ENCODE measurements around the gene SLBP. TPM values are rescaled to one million over a fixed set of nuclear protein-coding genes. Genes with fewer than 3 reads are reported as not detected.

The SLBP gene
- total RNA-seq, 2 experiments from 2014 or later, result 115 to 117 TPM

DNA sequence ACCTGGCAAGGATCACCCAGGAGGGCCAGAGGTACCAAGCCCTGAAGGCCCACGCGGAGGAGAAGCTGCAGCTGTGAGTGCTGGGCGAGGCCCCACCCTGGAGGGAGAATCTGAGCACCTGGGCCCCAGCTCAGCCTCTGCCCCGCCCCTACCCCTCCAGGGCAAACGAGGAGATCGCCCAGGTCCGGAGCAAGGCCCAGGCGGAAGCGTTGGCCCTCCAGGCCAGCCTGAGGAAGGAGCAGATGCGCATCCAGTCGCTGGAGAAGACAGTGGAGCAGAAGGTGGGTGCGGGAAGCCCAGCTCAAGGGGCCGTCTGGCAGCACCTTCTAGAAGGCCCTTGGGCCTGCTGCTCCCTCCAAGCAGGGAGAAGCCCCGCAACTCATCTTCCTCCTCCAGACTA is 32.4 kb upstream of the SLBP start:
- H3K4me1 Mint-ChIP-seq (ENCODE audit: low read depth), result no peaks in the 10 kb centered on the region
- DNase-seq (no peak), ATAC-seq (no peak)
- no peak overlapping the region for H3K27ac Mint-ChIP-seq
- no peak overlapping the region for H3K4me3 Mint-ChIP-seq
- peaks cover 27% of the 10 kb centered on the region for H3K36me3 Mint-ChIP-seq (ENCODE audit: low read depth)
- TF ChIP-seq, protein P1, sequence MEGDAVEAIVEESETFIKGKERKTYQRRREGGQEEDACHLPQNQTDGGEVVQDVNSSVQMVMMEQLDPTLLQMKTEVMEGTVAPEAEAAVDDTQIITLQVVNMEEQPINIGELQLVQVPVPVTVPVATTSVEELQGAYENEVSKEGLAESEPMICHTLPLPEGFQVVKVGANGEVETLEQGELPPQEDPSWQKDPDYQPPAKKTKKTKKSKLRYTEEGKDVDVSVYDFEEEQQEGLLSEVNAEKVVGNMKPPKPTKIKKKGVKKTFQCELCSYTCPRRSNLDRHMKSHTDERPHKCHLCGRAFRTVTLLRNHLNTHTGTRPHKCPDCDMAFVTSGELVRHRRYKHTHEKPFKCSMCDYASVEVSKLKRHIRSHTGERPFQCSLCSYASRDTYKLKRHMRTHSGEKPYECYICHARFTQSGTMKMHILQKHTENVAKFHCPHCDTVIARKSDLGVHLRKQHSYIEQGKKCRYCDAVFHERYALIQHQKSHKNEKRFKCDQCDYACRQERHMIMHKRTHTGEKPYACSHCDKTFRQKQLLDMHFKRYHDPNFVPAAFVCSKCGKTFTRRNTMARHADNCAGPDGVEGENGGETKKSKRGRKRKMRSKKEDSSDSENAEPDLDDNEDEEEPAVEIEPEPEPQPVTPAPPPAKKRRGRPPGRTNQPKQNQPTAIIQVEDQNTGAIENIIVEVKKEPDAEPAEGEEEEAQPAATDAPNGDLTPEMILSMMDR (IDR thresholded peaks at IDR 0.05), result no peak
- CTCF ChIA-PET, result interaction anchor here (1.1 to 7.6 kb wide), 9 partner anchors 10 to 166 kb away, joined by 3 to 139 read pairs (median 5); no protein-coding TSS in a partner anchor
- no peaks in the 10 kb centered on the region for H3K9me3 Mint-ChIP-seq
- POLR2A ChIA-PET, result interaction anchor here (0.6 to 2.3 kb wide), 6 partner anchors 10 to 66 kb away, joined by 3 to 9 read pairs (median 4); no protein-coding TSS in a partner anchor
- intact Hi-C loops (cut with micrococcal nuclease), result no loop called here
- H3K27me3 Mint-ChIP-seq, result no peaks in the 10 kb centered on the region

- TF ChIP-seq, protein P1 (IDR thresholded peaks at IDR 0.05), result no peak
- DNase-seq (no peak), ATAC-seq (no peak)
- no peaks in the 10 kb centered on the region for H3K4me1 Mint-ChIP-seq (ENCODE audit: low read depth)
- POLR2A ChIA-PET, result interaction anchor here (0.9 to 2.3 kb wide), 7 partner anchors 9 to 66 kb away, joined by 3 to 9 read pairs (median 4); no protein-coding TSS in a partner anchor
- H3K36me3 Mint-ChIP-seq (ENCODE audit: low read depth), result peaks cover 30% of the 10 kb centered on the region
- no peak overlapping the region for H3K4me3 Mint-ChIP-seq
- intact Hi-C loops (cut with micrococcal nuclease), result no loop called here
- H3K27me3 Mint-ChIP-seq, result no peaks in the 10 kb centered on the region
- CTCF ChIA-PET, result interaction anchor here (0.6 to 7.6 kb wide), 5 partner anchors 21 to 166 kb away, joined by 3 to 139 read pairs (median 4); no protein-coding TSS in a partner anchor
- no peaks in the 10 kb centered on the region for H3K9me3 Mint-ChIP-seq
- no peak overlapping the region for H3K27ac Mint-ChIP-seq
Observed at GRCh38 chr4:1743975-1744374, 31.9 kb upstream of the SLBP start.

DNA sequence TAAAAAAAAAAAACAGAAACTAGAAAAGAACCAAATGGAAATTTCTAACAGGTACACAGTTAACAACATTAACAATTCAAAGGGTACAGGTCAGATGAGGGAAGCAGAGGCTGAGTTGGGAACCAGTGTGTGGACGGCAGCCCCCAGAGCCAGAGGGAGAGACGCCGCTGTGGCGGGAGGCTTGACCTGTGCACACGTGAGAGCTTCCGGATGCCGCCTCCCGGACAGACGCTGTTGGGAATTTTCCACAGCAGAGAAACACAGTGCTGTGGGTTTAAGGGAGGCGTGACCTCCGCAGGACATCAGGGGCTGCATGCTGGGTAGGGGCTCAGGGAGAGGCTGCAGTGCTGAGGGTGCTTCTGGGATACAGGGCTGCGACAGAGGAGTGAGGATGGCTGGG is 31.4 kb upstream of the SLBP start:
- TF ChIP-seq, protein P1 (IDR thresholded peaks at IDR 0.05), result no peak
- Mint-ChIP-seq H3K4me3 (no peak overlapping the region), H3K9me3 (peaks cover 2% of the 10 kb centered on the region), H3K4me1 (ENCODE audit: low read depth) (no peaks in the 10 kb centered on the region), H3K27me3 (no peaks in the 10 kb centered on the region), H3K36me3 (ENCODE audit: low read depth) (peaks cover 34% of the 10 kb centered on the region), H3K27ac (no peak overlapping the region)
- ATAC-seq (no peak), DNase-seq (no peak)
- POLR2A ChIA-PET, result interaction anchor here (0.9 to 2.3 kb wide), 5 partner anchors 9 to 67 kb away, joined by 3 to 9 read pairs (median 3); no protein-coding TSS in a partner anchor
- intact Hi-C loops (cut with micrococcal nuclease), result no loop called here
- CTCF ChIA-PET, result interaction anchor here (0.6 to 7.6 kb wide), 2 partner anchors 60 to 65 kb away, joined by 4 to 139 read pairs; no protein-coding TSS in a partner anchor

GRCh38 chr4:1741208-1741607 is 29.1 kb upstream of the SLBP start:
- POLR2A ChIA-PET, result interaction anchor here (1.3 to 2.1 kb wide), 3 partner anchors 10 to 70 kb away, joined by 3 to 6 read pairs (median 4); no protein-coding TSS in a partner anchor
- Mint-ChIP-seq H3K4me3 (no peak overlapping the region), H3K9me3 (peaks cover 9% of the 10 kb centered on the region), H3K27ac (no peak overlapping the region), H3K36me3 (ENCODE audit: low read depth) (peaks cover 57% of the 10 kb centered on the region), H3K4me1 (ENCODE audit: low read depth) (no peaks in the 10 kb centered on the region), H3K27me3 (no peaks in the 10 kb centered on the region)
- no peak for ATAC-seq
- no peak for DNase-seq
- CTCF ChIA-PET, result interaction anchor here (1.4 to 3.0 kb wide), 2 partner anchors 48 to 69 kb away, joined by 3 to 13 read pairs; no protein-coding TSS in a partner anchor
- TF ChIP-seq, protein P1 (IDR thresholded peaks at IDR 0.05), result no peak
- intact Hi-C loops (cut with micrococcal nuclease), result no loop called here

GRCh38 chr4:1740021-1740545 is 28.0 kb upstream of the SLBP start:
- no peaks in the 10 kb centered on the region for H3K27me3 Mint-ChIP-seq
- H3K36me3 Mint-ChIP-seq (ENCODE audit: low read depth), result peaks cover 67% of the 10 kb centered on the region
- H3K27ac Mint-ChIP-seq, result no peak overlapping the region
- intact Hi-C loops (cut with micrococcal nuclease), result no loop called here
- POLR2A ChIA-PET, result interaction anchor here (0.6 to 2.1 kb wide), 8 partner anchors 9 to 68 kb away, joined by 3 to 9 read pairs (median 3); partner anchors contain the start of gene FGFR3
- H3K4me1 Mint-ChIP-seq (ENCODE audit: low read depth), result no peaks in the 10 kb centered on the region
- H3K4me3 Mint-ChIP-seq, result no peak overlapping the region
- DNase-seq (no peak), ATAC-seq (no peak)
- TF ChIP-seq, protein P1 (IDR thresholded peaks at IDR 0.05), result no peak
- H3K9me3 Mint-ChIP-seq, result peaks cover 9% of the 10 kb centered on the region
- CTCF ChIA-PET, result interaction anchor here (1.4 to 3.0 kb wide), 4 partner anchors 8 to 70 kb away, joined by 3 to 13 read pairs (median 6); no protein-coding TSS in a partner anchor

All from activated CD8-positive, alpha-beta T cell treated with anti-CD3 and anti-CD28 coated beads for 36 hours (primary cell).